A549 (cell line): ENCODE measurements around the gene SRI.

Experiments used
- CEBPB ChIP-seq, 2 experiments: fragments of >200 bp in 1 of 2; sonication (Bioruptor Twin) in 1 of 2; formaldehyde crosslinking in 1 of 2; IDR thresholded peaks; 2 replicates each; pipeline ENCODE4 v1.6.1; 2012 to 2016
- CHD4 ChIP-seq: fragments of 200-600 bp; sonication (generic); IDR thresholded peaks from 2 replicates; pipeline ENCODE4 v1.6.1; 2016; ENCODE audit warnings: antibody characterized with exemption, mild to moderate bottlenecking, borderline replicate concordance
- CTCF ChIP-seq: fragments of >200 bp; sonication (Bioruptor Twin); formaldehyde crosslinking; IDR thresholded peaks from 3 replicates; pipeline ENCODE4 v1.5.1; 2016
- EP300 ChIP-seq, 2 experiments: fragments of >200 bp; sonication (Bioruptor Twin); formaldehyde crosslinking; IDR thresholded peaks; 2 replicates in 1 of 2; 3 replicates in 1 of 2; pipeline ENCODE4 v1.6.1; 2016 to 2017
- KDM5A ChIP-seq: fragments of 200-600 bp; sonication (generic); IDR thresholded peaks from 2 replicates; pipeline ENCODE4 v1.6.1; 2016; ENCODE audit warnings: antibody characterized with exemption, mild to moderate bottlenecking
- MAX ChIP-seq: IDR thresholded peaks from 2 replicates; pipeline ENCODE4 v1.6.1; 2012
- MYC ChIP-seq: IDR thresholded peaks from 2 replicates; pipeline ENCODE4 v1.6.1; 2012; ENCODE audit warnings: mild to moderate bottlenecking, inconsistent platforms, low read length, improper control_type of control experiment, borderline replicate concordance
- NR3C1 ChIP-seq: fragments of >200 bp; sonication (Bioruptor Twin); formaldehyde crosslinking; IDR thresholded peaks from 3 replicates; pipeline ENCODE4 v1.6.1; 2017
- POLR2A ChIP-seq: IDR thresholded peaks from 2 replicates; pipeline ENCODE4 v1.6.1; 2012; ENCODE audit warnings: mild to moderate bottlenecking, low read length
- RAD21 ChIP-seq, 2 experiments: fragments of >200 bp in 1 of 2; sonication (Bioruptor Twin) in 1 of 2; formaldehyde crosslinking in 1 of 2; IDR thresholded peaks in 1 of 2; conservative IDR thresholded peaks in 1 of 2; 2 replicates in 1 of 2; 3 replicates in 1 of 2; pipeline ENCODE4 v1.6.1; 2012 to 2018; ENCODE audit warnings: inconsistent platforms in 1 of 2
- SREBF2 ChIP-seq: fragments of 450-650 bp; IDR thresholded peaks from 2 replicates; pipeline ENCODE4 v1.6.1; 2014; ENCODE audit warnings: mild to moderate bottlenecking, moderate library complexity
- USF2 ChIP-seq: fragments of 450-650 bp; IDR thresholded peaks from 2 replicates; pipeline ENCODE4 v1.6.1; 2014; ENCODE audit warnings: antibody characterized with exemption

- TF ChIP-seq RAD21 (conservative IDR thresholded peaks at IDR 0.05 in 1 of 2, IDR thresholded peaks at IDR 0.05 in 1 of 2) (no peak), CTCF (no peak), MYC (no peak), EP300 (IDR thresholded peaks at IDR 0.05) (no peak), MAX (no peak), SREBF2 (no peak), POLR2A (no peak), CHD4 (no peak), KDM5A (no peak), USF2 (no peak), NR3C1 (no peak), CEBPB (IDR thresholded peaks at IDR 0.05) (no peak)
Observed at GRCh38 chr7:88267421-88267820, 47.6 kb upstream of the SRI start.
